Measurements from ENCODE around the gene SFSWAP. TPM values are rescaled to one million over a fixed set of nuclear protein-coding genes. Genes with fewer than 3 reads are reported as not detected.

SFSWAP gene
- total RNA-seq, 1 experiment from 2014 or later = 76.3 TPM

GRCh38 chr12:131844140-131844539 lies 133.2 kb downstream of the SFSWAP start (continued):
- TF ChIP-seq NFATC4 (CRISPR knock-in tag; IDR thresholded peaks at IDR 0.05) = no peak
- TF ChIP-seq ZNF138 (CRISPR knock-in tag; conservative IDR thresholded peaks at IDR 0.05) = no peak
- TF ChIP-seq ZSCAN18 (CRISPR knock-in tag; IDR thresholded peaks at IDR 0.05) = no peak
- no peak for TF ChIP-seq IRF2 (CRISPR knock-in tag; IDR thresholded peaks at IDR 0.05; ENCODE audit: borderline replicate concordance, low read depth)
- no peak for TF ChIP-seq NFYB (CRISPR knock-in tag; conservative IDR thresholded peaks at IDR 0.05; ENCODE audit: low read depth)
- no peak for TF ChIP-seq ZNF416 (CRISPR knock-in tag; IDR thresholded peaks at IDR 0.05)

GRCh38 chr12:131844656-131845055 lies 133.8 kb downstream of the SFSWAP start:
- H3K27ac Mint-ChIP-seq = no peak overlapping the region
- DNase-seq (ENCODE audit: low spot score) = no peak
- POLR2A ChIA-PET = no interaction called here

GRCh38 chr12:131845121-131845520 lies 134.2 kb downstream of the SFSWAP start:
- DNase-seq (ENCODE audit: low spot score) (no peak), ATAC-seq (no peak)
- ChIA-PET POLR2A (no interaction called here), CTCF (no interaction called here)
- no peaks in the 10 kb centered on the region for H3K9me3 Mint-ChIP-seq
- H3K4me1 Mint-ChIP-seq = no peaks in the 10 kb centered on the region
- H3K27me3 Mint-ChIP-seq (ENCODE audit: low read depth) = no peaks in the 10 kb centered on the region
- peaks cover 33% of the 10 kb centered on the region for H3K36me3 Mint-ChIP-seq
- no peak overlapping the region for H3K4me3 Mint-ChIP-seq
- TF ChIP-seq ETV6 (CRISPR knock-in tag; IDR thresholded peaks at IDR 0.05) = no peak
- TF ChIP-seq ZNF532 (CRISPR knock-in tag; IDR thresholded peaks at IDR 0.05; ENCODE audit: borderline replicate concordance) = no peak
- no peak for TF ChIP-seq HMGXB4 (CRISPR knock-in tag; IDR thresholded peaks at IDR 0.05)
- no peak for TF ChIP-seq IRF1 (CRISPR knock-in tag; IDR thresholded peaks at IDR 0.05)
- no peak for TF ChIP-seq CREB1 (CRISPR knock-in tag; IDR thresholded peaks at IDR 0.05)
- TF ChIP-seq NR2C2 (CRISPR knock-in tag; IDR thresholded peaks at IDR 0.05) = no peak
- no peak for TF ChIP-seq GRHL2 (CRISPR knock-in tag; IDR thresholded peaks at IDR 0.05; ENCODE audit: insufficient replicate concordance, severe bottlenecking)
- no peak for TF ChIP-seq MAX (CRISPR knock-in tag; IDR thresholded peaks at IDR 0.05)
- no peak for TF ChIP-seq E2F1 (CRISPR knock-in tag; IDR thresholded peaks at IDR 0.05)
- no peak for TF ChIP-seq AR (CRISPR knock-in tag; IDR thresholded peaks at IDR 0.05)
- no peak for TF ChIP-seq ATF1 (CRISPR knock-in tag; IDR thresholded peaks at IDR 0.05)
- H3K27ac Mint-ChIP-seq = no peak overlapping the region

More at GRCh38 chr12:131844656-131845055, 133.8 kb downstream of the SFSWAP start:
- no peak for TF ChIP-seq NFATC4 (CRISPR knock-in tag; IDR thresholded peaks at IDR 0.05)
- TF ChIP-seq ZNF416 (CRISPR knock-in tag; IDR thresholded peaks at IDR 0.05) = no peak
- no peak for TF ChIP-seq ZMAT4 (CRISPR knock-in tag; IDR thresholded peaks at IDR 0.05)
- TF ChIP-seq SOX15 (CRISPR knock-in tag; IDR thresholded peaks at IDR 0.05) = no peak
- no peak for TF ChIP-seq NFE2L1 (CRISPR knock-in tag; IDR thresholded peaks at IDR 0.05)
- no peak for TF ChIP-seq CBFB (CRISPR knock-in tag; IDR thresholded peaks at IDR 0.05; ENCODE audit: low read depth)
- no peak for TF ChIP-seq ZNF121 (CRISPR knock-in tag; IDR thresholded peaks at IDR 0.05)
- TF ChIP-seq NR3C1 (CRISPR knock-in tag; conservative IDR thresholded peaks at IDR 0.05; ENCODE audit: low read depth) = no peak
- no peak for TF ChIP-seq RORB (CRISPR knock-in tag; IDR thresholded peaks at IDR 0.05)
- TF ChIP-seq FOXK1 (CRISPR knock-in tag; IDR thresholded peaks at IDR 0.05) = no peak
- no peak for TF ChIP-seq TP53 (CRISPR knock-in tag; IDR thresholded peaks at IDR 0.05)
- CTCF ChIA-PET = no interaction called here
- no peaks in the 10 kb centered on the region for H3K4me1 Mint-ChIP-seq
- no peaks in the 10 kb centered on the region for H3K27me3 Mint-ChIP-seq (ENCODE audit: low read depth)
- no peaks in the 10 kb centered on the region for H3K9me3 Mint-ChIP-seq
- H3K4me3 Mint-ChIP-seq = no peak overlapping the region
- no peak for ATAC-seq
- peaks cover 33% of the 10 kb centered on the region for H3K36me3 Mint-ChIP-seq
